Measurements from ENCODE around the gene RAB37. TPM values are rescaled to one million over a fixed set of nuclear protein-coding genes. Genes with fewer than 3 reads are reported as not detected.
A peak's percentile ranks its signal among the peaks of the same experiment; 100 is the strongest.

The RAB37 gene
- total RNA-seq, 5 donors from 2014 or later (not counting 1 experiment from before 2014, with no cell fraction given) = 31.2 to 73.4 (median 40.7) TPM

GRCh38 chr17:74763565-74764387 lies 26.7 kb downstream of the RAB37 start:
- Mint-ChIP-seq H3K36me3 (peaks cover 17% of the 10 kb centered on the region), H3K27me3 (no peaks in the 10 kb centered on the region), H3K9me3 (no peaks in the 10 kb centered on the region), H3K27ac (peak overlapping the region in 1 of 2 donors; percentile 67), H3K4me1 (peaks cover 23 to 55% (median 49%) of the 10 kb centered on the region in 3 donors), H3K4me3 (no peak overlapping the region)
- no peaks in the 10 kb centered on the region for H3K9me3 ChIP-seq
- CTCF ChIA-PET = no interaction called here
- no peak overlapping the region for H3K27ac ChIP-seq (ENCODE audit: low read length)
- H3K4me3 ChIP-seq (ENCODE audit: control insufficient read depth in 1 of 2, extremely low read depth in 1 of 2, low read length in 1 of 2) = no peak overlapping the region
- 92% methylated on average over 5 of the region's 16 CpGs for WGBS (ENCODE audit: insufficient coverage)
- H3K4me1 ChIP-seq (ENCODE audit: control insufficient read depth in 1 of 2, extremely low read depth in 1 of 2, insufficient read depth in 2 of 2, low read length in 2 of 2) = peaks cover 17 to 76% of the 10 kb centered on the region in 2 experiments
- POLR2A ChIA-PET = no interaction called here
- no peak for DNase-seq
- ATAC-seq (replicated peaks in 1 of 4) = no peak
- peaks cover 36 to 80% of the 10 kb centered on the region in 2 donors for H3K36me3 ChIP-seq (ENCODE audit: control insufficient read depth in 2 of 2, extremely low read depth in 1 of 2, insufficient read depth in 1 of 2, low read length in 1 of 2)
- no peaks in the 10 kb centered on the region for H3K27me3 ChIP-seq (replicated peaks in 1 of 2; ENCODE audit: control insufficient read depth in 2 of 2, extremely low read depth in 1 of 2, insufficient read depth in 2 of 2, low read length in 1 of 2)

DNA sequence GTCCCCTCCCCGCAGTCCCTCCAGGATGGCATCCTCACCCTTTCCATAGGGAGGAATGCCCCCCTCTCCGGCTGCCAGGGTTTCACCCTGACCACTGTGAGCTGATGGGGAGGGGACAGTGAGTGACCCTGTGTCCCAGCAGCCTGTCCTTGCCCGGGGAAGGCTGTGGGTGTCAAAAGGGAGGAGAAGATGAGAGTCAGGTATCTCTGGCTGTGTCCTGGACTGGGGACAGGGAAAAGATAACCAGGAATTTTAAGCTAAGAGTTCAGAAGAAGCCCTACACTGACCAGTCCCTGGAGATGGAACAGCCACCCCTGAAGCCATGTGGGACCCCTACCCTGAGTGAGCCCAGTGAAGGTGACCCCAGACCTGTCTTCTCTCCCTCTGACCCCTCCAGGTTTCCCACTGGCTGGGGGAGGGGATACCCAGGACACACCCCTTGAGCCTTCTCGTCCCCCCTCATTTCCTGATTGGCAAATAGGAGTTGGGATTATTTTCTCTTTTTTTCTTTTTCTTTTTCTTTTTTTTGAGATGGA lies 27.8 kb downstream of the RAB37 start:
- Histone ChIP-seq H3K9me3 (no peaks in the 10 kb centered on the region), H3K36me3 (ENCODE audit: control insufficient read depth in 2 of 2, extremely low read depth in 1 of 2, insufficient read depth in 1 of 2, low read length in 1 of 2) (peaks cover 39 to 86% of the 10 kb centered on the region in 2 donors), H3K27ac (ENCODE audit: low read length) (no peak overlapping the region), H3K27me3 (replicated peaks in 1 of 2; ENCODE audit: control insufficient read depth in 2 of 2, extremely low read depth in 1 of 2, insufficient read depth in 2 of 2, low read length in 1 of 2) (no peaks in the 10 kb centered on the region), H3K4me3 (ENCODE audit: control insufficient read depth in 1 of 2, extremely low read depth in 1 of 2, low read length in 1 of 2) (no peak overlapping the region), H3K4me1 (ENCODE audit: control insufficient read depth in 1 of 2, extremely low read depth in 1 of 2, insufficient read depth in 2 of 2, low read length in 2 of 2) (peaks cover 7 to 76% of the 10 kb centered on the region in 2 experiments)
- H3K27me3 Mint-ChIP-seq = no peaks in the 10 kb centered on the region
- no peak overlapping the region for H3K4me3 Mint-ChIP-seq
- peak overlapping the region; percentile 52 for H3K27ac Mint-ChIP-seq
- no peaks in the 10 kb centered on the region for H3K9me3 Mint-ChIP-seq
- ChIA-PET POLR2A (no interaction called here), CTCF (interaction anchor here in 1 of 2 donors (0.5 kb wide), 1 partner anchor 18 kb away, joined by 3 read pairs; no protein-coding TSS in a partner anchor)
- ATAC-seq (replicated peaks in 1 of 4) (peak in 1 of 4 experiments; percentile 23), DNase-seq (no peak)
- H3K4me1 Mint-ChIP-seq = peaks cover 22 to 50% (median 43%) of the 10 kb centered on the region in 3 donors
- WGBS (ENCODE audit: insufficient coverage) = 67% methylated on average over 1 of the region's 4 CpGs
- peaks cover 18% of the 10 kb centered on the region for H3K36me3 Mint-ChIP-seq

- Mint-ChIP-seq H3K36me3 (peaks cover 27% of the 10 kb centered on the region), H3K27ac (peak overlapping the region in 1 of 2 donors; percentile 80), H3K4me3 (no peak overlapping the region), H3K27me3 (no peaks in the 10 kb centered on the region), H3K4me1 (peaks cover 25 to 44% (median 38%) of the 10 kb centered on the region in 3 donors), H3K9me3 (no peaks in the 10 kb centered on the region)
- Histone ChIP-seq H3K4me3 (ENCODE audit: control insufficient read depth in 1 of 2, extremely low read depth in 1 of 2, low read length in 1 of 2) (no peak overlapping the region), H3K9me3 (no peaks in the 10 kb centered on the region), H3K27me3 (replicated peaks in 1 of 2; ENCODE audit: control insufficient read depth in 2 of 2, extremely low read depth in 1 of 2, insufficient read depth in 2 of 2, low read length in 1 of 2) (no peaks in the 10 kb centered on the region), H3K4me1 (ENCODE audit: control insufficient read depth in 1 of 2, extremely low read depth in 1 of 2, insufficient read depth in 2 of 2, low read length in 2 of 2) (peaks cover 0 to 74% of the 10 kb centered on the region in 2 experiments), H3K36me3 (ENCODE audit: control insufficient read depth in 2 of 2, extremely low read depth in 1 of 2, insufficient read depth in 1 of 2, low read length in 1 of 2) (peaks cover 33 to 94% of the 10 kb centered on the region in 2 donors), H3K27ac (ENCODE audit: low read length) (peak overlapping the region; percentile 7)
- POLR2A ChIA-PET = no interaction called here
- ATAC-seq (replicated peaks in 1 of 4) (no peak), DNase-seq (no peak)
- WGBS (ENCODE audit: insufficient coverage) = no CpG with 5 or more reads among the region's 2 CpGs
- CTCF ChIA-PET = interaction anchor here in 1 of 2 donors (0.7 to 1.1 kb wide), 2 partner anchors 22 to 109 kb away, joined by 3 to 7 read pairs; no protein-coding TSS in a partner anchor
Observed at GRCh38 chr17:74766413-74766812, 29.4 kb downstream of the RAB37 start.

DNA sequence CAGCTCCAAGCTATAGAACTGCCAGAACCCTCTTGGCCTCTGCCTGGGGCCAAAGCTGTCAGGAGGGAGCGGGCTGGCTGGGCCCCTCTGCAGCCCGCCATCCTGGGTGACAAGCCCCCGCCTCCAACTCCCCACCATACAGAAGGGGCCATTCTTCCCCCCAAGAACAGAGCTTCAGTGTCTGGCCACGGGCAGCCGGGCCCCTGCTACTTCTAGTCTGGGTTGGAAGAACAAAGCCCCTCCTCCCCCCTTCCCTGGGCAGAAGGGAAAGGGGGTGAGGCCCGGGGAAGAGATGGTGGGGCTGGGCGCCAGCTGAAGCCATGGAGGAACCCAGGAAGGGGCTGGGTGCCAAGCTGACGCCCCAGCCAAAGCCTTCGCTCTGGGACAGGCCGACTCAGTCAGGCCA lies 30.1 kb downstream of the RAB37 start:
- no peak for ATAC-seq (replicated peaks in 1 of 4)
- H3K9me3 ChIP-seq = no peaks in the 10 kb centered on the region
- no peaks in the 10 kb centered on the region for H3K27me3 ChIP-seq (replicated peaks in 1 of 2; ENCODE audit: control insufficient read depth in 2 of 2, extremely low read depth in 1 of 2, insufficient read depth in 2 of 2, low read length in 1 of 2)
- no peak for DNase-seq
- H3K27ac ChIP-seq (ENCODE audit: low read length) = no peak overlapping the region
- WGBS (ENCODE audit: insufficient coverage) = 86% methylated on average over 4 of the region's 10 CpGs
- H3K4me1 Mint-ChIP-seq = peaks cover 25 to 40% (median 37%) of the 10 kb centered on the region in 3 donors
- H3K4me3 Mint-ChIP-seq = no peak overlapping the region
- ChIA-PET CTCF (interaction anchor here (1.1 to 1.4 kb wide), 2 partner anchors 21 to 110 kb away, joined by 4 to 7 read pairs; no protein-coding TSS in a partner anchor), POLR2A (no interaction called here)
- H3K4me1 ChIP-seq (ENCODE audit: control insufficient read depth in 1 of 2, extremely low read depth in 1 of 2, insufficient read depth in 2 of 2, low read length in 2 of 2) = peaks cover 0 to 67% of the 10 kb centered on the region in 2 experiments
- peaks cover 31 to 94% of the 10 kb centered on the region in 2 donors for H3K36me3 ChIP-seq (ENCODE audit: control insufficient read depth in 2 of 2, extremely low read depth in 1 of 2, insufficient read depth in 1 of 2, low read length in 1 of 2)
- peaks cover 29% of the 10 kb centered on the region for H3K36me3 Mint-ChIP-seq
- no peak overlapping the region for H3K27ac Mint-ChIP-seq
- no peaks in the 10 kb centered on the region for H3K9me3 Mint-ChIP-seq
- H3K27me3 Mint-ChIP-seq = no peaks in the 10 kb centered on the region
- H3K4me3 ChIP-seq (ENCODE audit: control insufficient read depth in 1 of 2, extremely low read depth in 1 of 2, low read length in 1 of 2) = no peak overlapping the region

- Histone ChIP-seq H3K27me3 (replicated peaks in 1 of 2; ENCODE audit: control insufficient read depth in 2 of 2, extremely low read depth in 1 of 2, insufficient read depth in 2 of 2, low read length in 1 of 2) (no peaks in the 10 kb centered on the region), H3K4me1 (ENCODE audit: control insufficient read depth in 1 of 2, extremely low read depth in 1 of 2, insufficient read depth in 2 of 2, low read length in 2 of 2) (peaks cover 0 to 64% of the 10 kb centered on the region in 2 experiments), H3K36me3 (ENCODE audit: control insufficient read depth in 2 of 2, extremely low read depth in 1 of 2, insufficient read depth in 1 of 2, low read length in 1 of 2) (peaks cover 36 to 95% of the 10 kb centered on the region in 2 donors), H3K9me3 (no peaks in the 10 kb centered on the region), H3K27ac (ENCODE audit: low read length) (peak overlapping the region; percentile 10), H3K4me3 (ENCODE audit: control insufficient read depth in 1 of 2, extremely low read depth in 1 of 2, low read length in 1 of 2) (no peak overlapping the region)
- Mint-ChIP-seq H3K4me3 (no peak overlapping the region), H3K27ac (peak overlapping the region; percentile 68 to 72), H3K9me3 (no peaks in the 10 kb centered on the region), H3K36me3 (peaks cover 38% of the 10 kb centered on the region), H3K27me3 (no peaks in the 10 kb centered on the region), H3K4me1 (peaks cover 30 to 41% (median 36%) of the 10 kb centered on the region in 3 donors)
- ChIA-PET CTCF (interaction anchor here in 1 of 2 donors (1.4 kb wide), 1 partner anchor 22 kb away, joined by 4 read pairs; no protein-coding TSS in a partner anchor), POLR2A (no interaction called here)
- ATAC-seq (replicated peaks in 1 of 4) (no peak), DNase-seq (no peak)
- 70% methylated on average over 14 of the region's 17 CpGs for WGBS (ENCODE audit: insufficient coverage)
Observed at GRCh38 chr17:74768069-74768762, 31.2 kb downstream of the RAB37 start.

GRCh38 chr17:74768763-74769114 lies 31.7 kb downstream of the RAB37 start:
- 71% methylated on average over 3 of the region's 7 CpGs for WGBS (ENCODE audit: insufficient coverage)
- DNase-seq (no peak), ATAC-seq (replicated peaks in 1 of 4) (no peak)
- peaks cover 0 to 60% of the 10 kb centered on the region in 2 experiments for H3K4me1 ChIP-seq (ENCODE audit: control insufficient read depth in 1 of 2, extremely low read depth in 1 of 2, insufficient read depth in 2 of 2, low read length in 2 of 2)
- CTCF ChIA-PET = interaction anchor here (1.0 to 2.7 kb wide), 3 partner anchors 17 to 31 kb away, joined by 3 to 19 read pairs (median 5); partner anchors contain the start of gene RAB37 (in 1 of the 2)
- H3K4me3 ChIP-seq (ENCODE audit: control insufficient read depth in 1 of 2, extremely low read depth in 1 of 2, low read length in 1 of 2) = no peak overlapping the region
- Mint-ChIP-seq H3K36me3 (peaks cover 40% of the 10 kb centered on the region), H3K27me3 (no peaks in the 10 kb centered on the region), H3K27ac (peak overlapping the region; percentile 68 to 72), H3K4me3 (no peak overlapping the region), H3K9me3 (no peaks in the 10 kb centered on the region), H3K4me1 (peaks cover 31 to 43% (median 38%) of the 10 kb centered on the region in 3 donors)
- POLR2A ChIA-PET = no interaction called here
- H3K9me3 ChIP-seq = no peaks in the 10 kb centered on the region
- H3K27ac ChIP-seq (ENCODE audit: low read length) = no peak overlapping the region
- H3K27me3 ChIP-seq (replicated peaks in 1 of 2; ENCODE audit: control insufficient read depth in 2 of 2, extremely low read depth in 1 of 2, insufficient read depth in 2 of 2, low read length in 1 of 2) = no peaks in the 10 kb centered on the region
- peaks cover 36 to 95% of the 10 kb centered on the region in 2 donors for H3K36me3 ChIP-seq (ENCODE audit: control insufficient read depth in 2 of 2, extremely low read depth in 1 of 2, insufficient read depth in 1 of 2, low read length in 1 of 2)
